Pancreas (tissue), 10 donors: ENCODE results near the gene INS. TPM values are rescaled to one million over a fixed set of nuclear protein-coding genes. Genes with fewer than 3 reads are reported as not detected.

Experiments
- ATAC-seq, 4 donors: fragments of 200-7000 bp; cut with Tn5 transposase; one replicate each; pipeline versions ENCODE4 v1.8.0 to v1.9.1; 2020; ENCODE audit warnings: mild to moderate bottlenecking in 4 of 4, moderate library complexity in 4 of 4
- DNase-seq, 6 donors: peaks; one replicate each; pipeline ENCODE4 v3.0.0-alpha.2; 2020
- FAIRE-seq: peaks from 2 replicates; lab custom pipeline; 2012; peaks lifted over from hg19 to GRCh38; lab: Jason Lieb, UNC
- H3K27ac ChIP-seq, 4 donors: fragments of 200-600 bp; sonication (generic); 1 replicate in 3 of 4; 2 replicates in 1 of 4; pipeline versions ENCODE4 v1.5.0 to v1.8.0; 2020
- H3K27me3 ChIP-seq, 4 donors: fragments of 200-600 bp; one replicate each; pipeline ENCODE4 v1.8.0; 2021
- H3K36me3 ChIP-seq, 3 donors: fragments of 200-600 bp; sonication (generic) in 1 of 3; one replicate each; pipeline versions ENCODE4 v1.5.0 to v1.8.0; 2020 to 2021
- H3K4me1 ChIP-seq, 3 donors: fragments of 200-600 bp; one replicate each; pipeline ENCODE4 v1.8.0; 2021
- H3K4me3 ChIP-seq, 4 donors: fragments of 200-600 bp; sonication (generic) in 2 of 4; one replicate each; pipeline versions ENCODE4 v1.5.0 to v1.8.0; 2020 to 2021
- H3K9me3 ChIP-seq, 4 donors: fragments of 200-600 bp; one replicate each; pipeline ENCODE4 v1.8.0; 2021
- CTCF ChIP-seq, 4 donors: fragments of 200-600 bp; sonication (generic) in 3 of 4; IDR thresholded peaks; one replicate each; pipeline versions ENCODE4 v1.5.0 to v1.8.0; 2021; ENCODE audit warnings: antibody characterized with exemption in 4 of 4
- WGBS, 2 donors: extraction: QIAGEN DNeasy Blood & Tissue Kit; methylation state at CpG; one replicate each; pipeline ENCODE4 v1.1.7; 2013; 5-methylcytosine and 5-hydroxymethylcytosine counted together
- intact Hi-C, 3 donors: fragments of 100-400 bp; cut with DNase I; formaldehyde crosslinking; loops; one replicate each; pipeline versions ENCODE4 v1.11.1 to v1.14.2; 2022
- polyA plus RNA-seq, 2 donors: library from polyadenylated mRNA; stranded (reverse); fragments of 200-250 nt; gene quantifications; one replicate each; pipeline ENCODE4 v1.2.3, GENCODE V29; 2013
- total RNA-seq, 6 donors: library from RNA; stranded (reverse); fragmentation: NEBNext Ultra II Directional in 4 of 6; extraction: Animal tissue kit (Norgen Biotek cat#: 25700) in 4 of 6; gene quantifications; one replicate each; pipeline versions ENCODE4 v1.2.1 to v1.2.4, GENCODE V29; 2021 to 2023
- donor health status: healthy with polysubstance abuse.
- donor health status: DM: no; HTN: no; CAD: no; lungs with moderate emphysema.
- donor health status: DM: no; HTN: no; CAD: no.
- donor health status: control.
- donor health status: control.
- donor health status: Bipolar disorder and iron deficiency.
- donor health status: DM: yes; HTN: yes; CAD: no.
- donor health status: DM: no; HTN: no; CAD: no.
- donor health status: DM: no; HTN: no; CAD: no.
- donor health status: DM: yes; HTN: yes; CAD: no.

INS gene
- total and polyA plus RNA-seq, 8 donors: 1,425 to 145,342 (median 6,399) TPM

DNA sequence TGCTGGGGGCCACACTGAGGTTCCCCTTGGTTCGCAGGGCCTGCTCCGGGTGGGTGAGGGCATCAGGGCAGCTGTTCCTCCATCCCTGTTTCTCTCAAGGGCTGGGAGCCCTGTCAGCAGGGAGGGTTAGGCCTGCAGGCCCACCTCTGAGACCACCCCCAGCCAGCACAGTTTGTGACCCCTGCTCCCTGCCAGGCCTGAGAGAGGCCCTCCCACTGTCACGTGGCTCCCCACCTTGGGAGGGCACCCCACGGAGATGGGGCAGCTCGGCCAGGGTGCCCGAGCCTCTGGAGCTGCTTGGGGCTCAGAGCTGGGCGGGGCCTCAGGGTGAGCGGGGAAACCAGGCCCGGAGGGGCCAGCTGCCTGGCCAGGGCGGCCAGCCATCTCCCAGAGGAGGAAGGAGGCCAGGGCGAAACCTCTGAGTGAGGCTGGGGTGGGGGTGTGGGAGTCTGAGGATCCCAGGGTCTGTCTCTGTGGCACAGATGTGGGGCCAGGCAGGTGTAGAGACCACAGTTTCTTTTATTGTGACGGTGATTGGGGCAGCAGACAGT lies 2.5 kb upstream of the INS start:
- no peak overlapping the region for H3K4me3 ChIP-seq
- WGBS, 2 donors: 60 to 69% methylated on average over 12 of the region's 12 CpGs
- no peak overlapping the region for H3K27ac ChIP-seq
- FAIRE-seq (no peak), DNase-seq (no peak), ATAC-seq (no peak)
- intact Hi-C loops: no loop called here
- no peaks in the 10 kb centered on the region for H3K36me3 ChIP-seq
- H3K27me3 ChIP-seq: no peaks in the 10 kb centered on the region
- H3K4me1 ChIP-seq: peaks cover 0 to 4% (median 0%) of the 10 kb centered on the region in 3 donors
- TF ChIP-seq CTCF (IDR thresholded peaks at IDR 0.05): no peak
- no peaks in the 10 kb centered on the region for H3K9me3 ChIP-seq

- H3K36me3 ChIP-seq: no peaks in the 10 kb centered on the region
- H3K4me3 ChIP-seq: no peak overlapping the region
- no peak overlapping the region for H3K27ac ChIP-seq
- intact Hi-C loops: loop anchor here in 2 of 3 donors (5.0 to 10.0 kb wide), 3 partner anchors 467 to 507 kb away; no protein-coding TSS in a partner anchor
- H3K4me1 ChIP-seq: no peaks in the 10 kb centered on the region
- FAIRE-seq (no peak), DNase-seq (no peak), ATAC-seq (no peak)
- H3K9me3 ChIP-seq: no peaks in the 10 kb centered on the region
- no peaks in the 10 kb centered on the region for H3K27me3 ChIP-seq
- TF ChIP-seq CTCF (IDR thresholded peaks at IDR 0.05): no peak
- WGBS, 2 donors: 54 to 68% methylated on average over 28 to 36 of the region's 36 CpGs
Observed at GRCh38 chr11:2159536-2160413, 1.2 kb downstream of the INS start.

GRCh38 chr11:2158966-2159365 lies 2.0 kb downstream of the INS start:
- no peak overlapping the region for H3K27ac ChIP-seq
- ATAC-seq (no peak), DNase-seq (no peak), FAIRE-seq (no peak)
- no peaks in the 10 kb centered on the region for H3K9me3 ChIP-seq
- H3K36me3 ChIP-seq: no peaks in the 10 kb centered on the region
- intact Hi-C loops: loop anchor here in 2 of 3 donors (5.0 to 10.0 kb wide), 3 partner anchors 467 to 507 kb away; no protein-coding TSS in a partner anchor
- H3K27me3 ChIP-seq: no peaks in the 10 kb centered on the region
- TF ChIP-seq CTCF (IDR thresholded peaks at IDR 0.05): no peak
- whole genome bisulfite sequencing, 2 donors: 61 to 69% methylated on average over 10 of the region's 10 CpGs
- H3K4me3 ChIP-seq: no peak overlapping the region
- no peaks in the 10 kb centered on the region for H3K4me1 ChIP-seq

GRCh38 chr11:2158296-2158737 lies 2.7 kb downstream of the INS start:
- ATAC-seq: no peak
- Histone ChIP-seq H3K36me3 (no peaks in the 10 kb centered on the region), H3K4me1 (no peaks in the 10 kb centered on the region), H3K9me3 (no peaks in the 10 kb centered on the region), H3K27ac (no peak overlapping the region), H3K27me3 (no peaks in the 10 kb centered on the region), H3K4me3 (no peak overlapping the region)
- FAIRE-seq: no peak
- DNase-seq: no peak
- 52 to 57% methylated on average over 11 to 13 of the region's 13 CpGs for WGBS, 2 donors
- intact Hi-C loops: loop anchor here in 2 of 3 donors (5.0 to 10.0 kb wide), 3 partner anchors 466 to 506 kb away; no protein-coding TSS in a partner anchor
- TF ChIP-seq CTCF (IDR thresholded peaks at IDR 0.05): no peak
